ENCODE results near the gene MFN2.
A peak's percentile ranks its signal among the peaks of the same experiment; 100 is the strongest.
"Not testable (repeated sequence)": the region's sequence is repeated elsewhere in the genome, so short reads cannot be mapped to it uniquely, and the experiment has no call there.

MFN2 gene

GRCh38 chr1:12019858-12020509, 39.7 kb downstream of the MFN2 start:
- peak in 3 of 51 donors; percentile 18 to 37 (median 28) for DNase-seq

DNA sequence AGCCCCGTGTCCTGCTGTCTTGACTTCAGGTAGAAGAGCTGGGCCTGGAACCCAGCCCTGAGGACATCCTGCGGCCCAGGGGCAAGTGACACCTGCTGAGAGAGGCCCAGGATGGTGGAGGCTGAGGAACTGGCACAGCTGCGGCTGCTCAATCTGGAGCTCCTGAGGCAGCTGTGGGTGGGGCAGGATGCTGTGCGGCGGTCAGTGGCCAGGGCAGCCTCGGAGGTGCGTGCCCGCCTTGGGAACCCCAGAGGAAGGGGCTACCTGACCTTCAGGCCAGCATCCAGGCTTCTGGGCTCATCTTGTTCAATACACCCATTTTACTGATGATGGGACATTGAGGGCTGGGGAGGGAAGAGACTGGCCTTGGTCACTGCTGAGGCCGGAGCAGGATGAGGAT, 41.4 kb downstream of the MFN2 start:
- DNase-seq = no peak

DNA sequence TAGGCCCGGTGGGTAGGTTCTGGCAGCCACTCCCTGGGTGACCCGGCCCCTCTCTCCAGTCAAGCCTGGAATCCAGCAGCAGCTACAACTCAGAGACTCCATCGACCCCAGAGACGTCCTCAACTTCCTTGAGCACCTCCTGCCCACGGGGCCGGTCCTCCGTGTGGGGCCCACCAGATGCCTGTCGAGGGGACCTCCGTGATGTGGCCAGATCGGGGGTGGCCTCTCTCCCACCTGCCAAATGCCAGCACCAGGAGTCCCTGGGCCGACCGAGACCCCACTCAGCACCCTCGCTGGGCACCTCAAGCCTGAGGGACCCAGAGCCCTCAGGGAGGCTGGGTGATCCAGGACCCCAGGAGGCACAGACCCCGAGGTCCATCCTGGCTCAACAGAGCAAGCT, 41.8 kb downstream of the MFN2 start:
- DNase-seq = no peak

GRCh38 chr1:12026586-12026985, 46.3 kb downstream of the MFN2 start:
- DNase-seq = no peak

GRCh38 chr1:12028248-12028647, 48.0 kb downstream of the MFN2 start:
- no peak for DNase-seq

GRCh38 chr1:12028957-12029511, 48.8 kb downstream of the MFN2 start:
- DNase-seq = no peak

DNA sequence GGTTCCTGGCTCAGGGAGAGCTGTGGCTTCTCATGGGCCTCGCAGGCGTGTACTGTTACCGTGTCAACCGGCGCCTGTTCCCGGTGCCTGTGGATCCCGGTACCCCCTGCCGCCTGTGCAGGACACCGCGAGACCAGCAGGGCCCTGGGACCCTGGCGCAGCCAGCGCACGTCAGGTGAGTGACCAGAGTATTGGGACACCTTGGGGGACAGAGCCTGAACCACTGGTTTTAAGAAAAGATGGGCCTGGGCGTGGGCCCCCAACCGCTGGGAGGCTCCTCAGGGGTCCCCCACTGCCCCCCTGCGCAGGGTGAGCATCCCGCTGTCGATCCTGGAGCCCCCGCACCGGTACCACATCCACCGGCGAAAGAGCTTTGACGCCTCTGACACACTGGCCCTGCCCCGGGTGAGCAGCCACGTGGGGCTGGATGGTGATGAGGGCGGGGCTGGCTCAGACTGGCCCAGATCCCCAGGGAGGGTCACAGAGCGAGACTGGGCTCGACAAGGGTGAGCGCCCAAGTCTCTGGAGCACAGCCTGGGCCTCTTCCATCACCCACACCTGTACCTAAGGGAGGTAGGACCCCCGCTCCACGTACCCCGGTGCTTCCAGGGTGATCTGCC, 49.6 kb downstream of the MFN2 start:
- no peak for DNase-seq

DNA sequence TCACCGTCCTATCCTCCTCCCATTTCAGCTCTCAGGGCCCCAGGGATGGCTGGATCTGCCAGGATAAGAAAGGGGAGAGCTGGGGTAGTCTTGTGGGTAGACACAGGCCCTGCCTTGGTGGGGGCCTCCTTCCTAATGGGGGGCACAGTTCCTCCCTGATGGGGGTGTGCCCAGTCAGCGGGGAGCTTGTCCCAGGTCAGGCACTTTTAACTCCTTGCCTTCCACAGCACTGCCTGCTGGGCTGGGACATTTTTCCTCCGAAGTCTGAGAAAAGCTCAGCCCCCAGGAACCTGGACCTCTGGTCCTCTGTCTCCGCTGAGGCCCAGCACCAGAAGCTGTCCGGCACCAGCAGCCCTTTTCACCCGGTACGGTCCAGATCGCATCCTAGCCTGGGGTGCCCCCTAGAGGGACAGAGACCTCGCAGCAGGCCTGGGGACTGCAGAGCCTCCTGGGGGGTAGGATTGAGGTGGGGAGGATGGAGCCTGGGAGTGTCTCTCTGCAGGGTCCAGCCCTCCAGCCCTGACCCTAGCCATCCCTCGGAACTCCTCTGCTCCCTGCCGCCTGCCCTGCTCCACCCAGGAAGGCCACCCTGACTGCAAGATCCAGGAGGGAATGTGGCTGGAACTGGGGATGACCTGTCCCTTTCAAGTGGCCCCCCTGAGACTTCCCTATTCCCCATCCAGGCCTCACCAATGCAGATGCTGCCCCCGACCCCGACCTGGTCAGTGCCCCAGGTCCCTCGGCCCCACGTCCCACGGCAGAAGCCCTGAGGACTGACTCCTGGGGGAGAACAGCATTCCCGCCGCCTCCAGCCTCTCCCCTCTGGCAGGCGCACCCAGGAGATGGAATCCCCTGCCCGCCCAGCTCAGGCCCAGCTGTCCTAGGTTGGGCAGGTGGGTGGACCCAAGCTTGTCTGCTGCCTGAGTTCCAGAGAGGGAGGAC, 51.1 kb downstream of the MFN2 start:
- peak in 13 of 51 donors; percentile 3 to 40 (median 20) for DNase-seq

DNA sequence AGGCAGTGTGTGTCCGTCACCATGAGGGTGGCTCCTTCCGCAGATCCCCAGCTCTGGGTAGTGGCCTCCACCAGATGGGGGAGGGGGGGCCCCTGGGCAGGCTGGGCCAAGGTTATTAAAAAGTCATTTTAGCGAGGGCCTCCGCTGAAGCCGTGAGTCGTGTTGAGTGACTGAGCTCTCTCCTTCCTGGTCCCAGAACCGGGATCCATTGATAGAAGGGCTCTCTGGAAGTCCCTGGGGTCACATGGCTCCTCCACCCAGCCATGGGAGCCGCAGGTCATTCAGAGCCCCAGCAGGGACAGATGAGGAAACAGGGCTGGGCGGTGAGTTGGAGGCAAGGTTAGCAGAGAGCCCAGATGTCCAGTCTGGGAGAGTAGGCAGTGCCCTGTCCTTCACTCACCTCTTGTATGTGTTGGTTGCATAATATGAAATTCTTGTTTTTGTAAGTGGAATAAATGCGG, 51.9 kb downstream of the MFN2 start:
- DNase-seq = no peak

DNA sequence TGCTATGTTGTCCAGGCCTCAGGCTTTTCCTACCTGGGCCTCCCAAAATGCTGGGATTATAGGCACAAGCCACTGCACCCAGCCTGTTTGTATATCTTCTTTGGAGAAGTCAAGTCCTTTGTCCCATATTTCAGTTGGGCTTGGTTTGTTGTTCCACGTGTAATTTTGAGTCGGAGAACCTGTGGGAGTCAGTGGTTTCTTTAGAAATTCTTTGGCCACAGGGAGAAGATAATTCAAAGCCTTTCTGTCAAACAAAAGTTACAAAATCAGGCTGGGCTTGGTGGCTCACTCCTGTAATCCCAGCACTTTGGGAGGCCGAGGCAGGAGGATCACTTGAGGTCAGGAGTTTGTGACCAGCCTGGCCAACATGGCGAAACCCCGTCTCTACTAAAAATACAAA, 53.2 kb downstream of the MFN2 start:
- not testable (repeated sequence) for DNase-seq

GRCh38 chr1:12034381-12034801, 54.1 kb downstream of the MFN2 start:
- peak in 17 of 51 donors; percentile 6 to 36 (median 14) for DNase-seq

DNA sequence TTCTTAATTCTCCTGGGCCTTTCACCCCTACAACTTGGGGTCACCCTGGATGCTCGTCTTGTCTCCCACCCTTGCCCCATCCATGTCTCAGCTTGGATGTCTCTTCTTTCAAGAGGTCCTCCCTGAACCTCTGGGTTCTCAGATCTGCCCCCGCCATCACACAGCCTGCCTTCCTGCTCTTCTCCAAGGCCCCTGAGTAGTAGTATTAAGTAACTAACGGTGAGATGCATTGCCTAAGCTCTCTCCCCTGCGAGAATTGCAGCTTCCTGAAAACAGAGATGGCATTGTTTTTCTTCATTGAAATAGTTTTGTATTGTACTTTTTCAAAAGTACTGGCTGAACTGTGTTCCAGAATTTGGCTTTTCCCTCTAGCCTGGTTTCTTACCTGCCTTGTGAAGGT, 55.1 kb downstream of the MFN2 start:
- no peak for DNase-seq

DNA sequence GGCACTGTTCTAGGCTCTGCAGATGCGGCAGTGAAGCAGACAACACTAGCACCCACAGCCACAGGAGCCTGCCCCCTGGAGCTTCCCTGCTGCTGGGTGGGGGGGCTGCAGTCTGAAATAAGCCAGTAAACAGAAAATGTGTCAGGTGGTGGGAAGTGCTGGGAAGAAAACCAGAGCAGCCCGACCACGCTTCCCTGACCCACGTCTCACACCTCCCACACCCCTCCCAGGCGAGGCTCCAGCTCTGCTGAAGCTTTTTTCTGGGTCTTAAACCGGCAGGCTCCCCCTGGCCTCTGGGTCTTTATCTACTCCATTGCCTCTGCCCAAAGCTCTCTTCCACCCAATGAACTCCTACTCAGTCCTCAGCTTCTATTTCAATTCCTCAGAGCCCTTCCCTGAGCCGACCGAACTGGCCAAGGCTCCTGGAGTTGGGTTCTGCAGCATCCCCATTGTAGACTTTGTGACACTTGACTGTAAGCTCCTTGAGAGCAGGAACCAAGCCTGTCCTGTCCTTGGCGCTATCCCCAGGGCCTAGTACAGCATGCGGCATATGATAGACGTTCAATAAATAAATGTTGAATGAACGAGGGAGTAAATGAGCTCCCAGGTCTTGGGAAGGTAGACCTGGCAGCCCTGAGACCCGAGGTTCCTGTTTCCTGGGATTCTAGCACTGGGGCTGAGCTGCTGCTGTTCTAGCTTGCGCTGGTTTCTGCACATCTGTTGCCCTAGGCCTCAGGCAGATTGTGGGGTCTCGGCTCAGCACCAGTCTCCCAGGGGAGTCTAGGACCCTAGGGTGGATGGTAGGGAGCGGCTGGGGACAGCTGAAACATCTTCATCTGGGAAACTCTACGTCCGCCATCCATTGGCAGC, 57.5 kb downstream of the MFN2 start:
- DNase-seq = peak in 1 of 51 donors; percentile 24

- no peak for DNase-seq
Measured at GRCh38 chr1:12038356-12039163, 58.3 kb downstream of the MFN2 start.

GRCh38 chr1:12039164-12039525, 58.9 kb downstream of the MFN2 start:
- no peak for DNase-seq

GRCh38 chr1:12039824-12040456, 59.7 kb downstream of the MFN2 start:
- not testable (repeated sequence) for DNase-seq

DNA sequence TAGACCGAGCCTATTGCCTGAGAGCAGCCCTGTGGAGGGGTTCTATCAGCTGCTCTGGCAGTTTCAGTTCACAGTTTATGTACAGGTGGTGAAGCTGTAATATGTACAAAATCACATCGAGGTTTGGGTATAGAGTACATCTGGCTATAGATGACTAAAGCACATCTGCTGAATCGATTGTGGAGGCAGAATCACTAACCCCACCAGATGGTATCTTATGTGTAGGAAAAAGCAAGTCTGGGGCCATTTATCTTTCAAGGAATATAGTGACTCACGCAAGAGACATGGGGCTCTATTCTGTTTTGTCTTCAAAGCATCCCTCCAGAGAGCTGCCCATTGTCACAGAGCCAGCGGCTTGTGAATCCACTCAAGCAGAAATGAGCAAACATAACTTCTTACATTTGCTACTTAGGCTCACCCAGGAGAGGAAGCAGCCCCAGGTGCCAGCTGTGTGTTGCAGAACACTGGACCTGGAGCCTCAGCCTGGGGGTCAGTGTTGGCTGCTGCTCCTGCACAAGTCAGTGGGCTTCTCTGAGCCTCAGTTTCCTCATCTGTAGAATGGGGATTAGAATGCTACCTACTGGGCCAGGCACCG, 60.3 kb downstream of the MFN2 start:
- DNase-seq = peak in 1 of 51 donors; percentile 29

DNA sequence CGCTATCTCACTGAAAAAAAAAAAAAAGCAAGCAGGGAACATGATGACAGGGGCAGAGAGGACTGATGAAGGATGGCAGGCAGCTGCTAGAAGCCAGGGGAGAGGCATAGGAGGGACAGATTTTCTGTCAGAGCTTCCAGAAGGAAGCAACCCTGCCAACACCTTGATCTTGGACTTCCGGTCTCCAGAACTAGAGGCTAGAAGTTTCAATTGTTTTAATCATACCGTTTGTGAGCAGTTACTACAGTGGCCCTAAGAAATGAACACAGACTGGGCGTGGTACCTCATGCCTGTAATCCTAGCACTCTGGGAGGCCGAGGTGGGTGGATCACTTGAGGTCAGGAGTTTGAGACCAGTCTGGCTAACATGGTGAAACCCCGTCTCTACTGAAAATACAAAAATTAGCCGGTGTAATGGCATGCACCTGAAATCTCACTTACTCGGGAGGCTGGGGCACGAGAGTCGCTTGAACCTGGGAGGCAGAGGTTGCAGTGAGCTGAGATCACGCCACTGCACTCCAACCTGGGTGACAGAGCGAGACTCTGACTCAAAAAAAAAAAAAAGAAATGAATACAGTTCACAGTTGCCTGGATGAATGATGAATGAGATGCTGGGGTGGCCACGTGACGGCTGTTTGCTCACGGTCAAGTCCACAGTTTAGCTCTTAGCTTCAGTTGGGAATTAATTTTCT, 64.1 kb downstream of the MFN2 start:
- peak in 3 of 51 donors; percentile 3 to 22 (median 6) for DNase-seq

All from hypothalamus (tissue), 51 donors.